NCI-H2081 treated with DMSO at 0.1 percent for 48 hours (cell line): ENCODE measurements around the gene MBL2.

Source experiments
- DNase-seq: peaks from one replicate; lab custom pipeline; 2025; lab: John Stamatoyannopoulos, UW

Gene MBL2

GRCh38 chr10:52740155-52740549, 32.4 kb downstream of the MBL2 start:
- no peak for DNase-seq

DNA sequence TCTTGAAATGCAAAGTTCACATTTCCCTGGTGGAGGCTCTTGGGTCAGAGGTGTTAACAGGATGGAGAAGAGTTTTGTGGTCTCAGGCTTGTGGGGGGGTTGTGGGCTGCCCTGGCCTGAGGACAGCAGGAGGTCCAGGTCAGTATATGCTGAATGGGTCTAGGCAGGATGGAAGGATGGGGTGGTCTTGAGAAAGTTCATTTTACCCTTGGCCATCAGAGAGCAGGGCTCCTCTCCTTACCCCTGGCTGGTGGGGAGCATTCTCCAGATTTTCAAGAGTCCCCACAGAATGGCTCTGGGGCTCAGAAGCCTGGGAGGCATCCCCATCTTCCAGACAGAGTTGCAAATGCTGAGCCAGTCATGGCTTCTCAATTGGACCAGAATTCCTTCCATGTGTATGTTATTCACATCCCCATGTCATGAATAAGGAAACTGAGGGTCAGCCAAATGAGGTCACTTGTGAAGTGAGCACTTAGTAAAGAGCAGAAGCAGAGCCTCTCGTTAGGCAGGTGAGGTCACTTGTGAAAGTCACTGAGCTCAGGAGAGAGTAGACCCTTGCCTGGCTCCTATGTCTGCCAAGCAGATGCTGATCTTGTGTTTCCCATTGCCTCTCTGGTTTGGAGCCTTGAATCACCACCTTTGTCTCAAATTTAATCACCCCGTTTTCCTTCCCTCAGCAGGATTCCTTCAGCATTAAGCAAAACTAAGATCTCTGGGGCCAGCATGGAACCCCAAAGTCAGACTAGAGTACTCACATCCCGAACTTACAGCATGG, 33.0 kb downstream of the MBL2 start:
- no peak for DNase-seq

- DNase-seq: no peak
These were observed 33.6 kb downstream of the MBL2 start for GRCh38 chr10:52738951-52739350.

DNA sequence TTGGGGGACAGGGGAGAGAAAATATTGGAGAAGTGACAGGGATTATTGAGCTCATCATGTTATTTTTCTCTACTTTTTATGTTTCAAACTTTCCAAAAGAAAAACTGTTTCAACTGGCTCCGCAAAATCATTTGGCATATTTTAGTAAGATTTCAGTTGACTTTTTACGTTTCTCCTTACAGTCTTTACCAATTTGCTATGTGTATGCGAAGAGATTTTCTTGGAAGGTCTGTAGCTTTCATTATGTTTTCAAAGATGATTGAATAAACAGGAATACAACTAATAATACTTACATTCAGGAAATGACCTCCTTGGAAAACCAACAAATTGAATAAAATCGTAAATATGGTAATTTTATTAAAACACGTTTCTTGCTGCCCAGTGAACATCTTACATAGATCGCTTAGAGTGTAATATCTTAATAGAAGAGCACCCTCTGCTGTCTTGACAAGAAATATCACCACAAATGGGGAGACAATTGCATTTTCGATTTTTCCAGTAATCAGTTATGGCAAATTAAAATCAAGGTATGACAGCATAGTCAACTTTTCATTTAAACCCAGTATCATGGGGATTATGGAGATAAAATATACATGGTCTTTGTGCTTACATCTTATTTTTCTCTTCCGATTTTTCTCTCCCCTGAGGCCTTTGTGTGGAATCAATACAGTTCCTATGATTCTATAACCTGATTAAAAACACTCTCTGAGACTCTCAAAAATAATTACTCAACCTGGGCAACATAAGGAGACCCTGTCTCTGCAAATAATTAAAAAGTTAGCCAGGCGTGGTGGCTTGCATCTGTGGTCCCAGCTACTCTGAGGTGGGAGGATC, 43.1 kb downstream of the MBL2 start:
- no peak for DNase-seq

- DNase-seq: no peak
These were observed 52.6 kb downstream of the MBL2 start for GRCh38 chr10:52720018-52720417.
